GM12878 (cell line): Measurements from ENCODE around the gene SHD.
"Not testable (repeated sequence)": the region's sequence is repeated elsewhere in the genome, so short reads cannot be mapped to it uniquely, and the experiment has no call there.

Experiments used
- CEBPB ChIP-seq, 2 experiments: fragments of 150-350 bp in 1 of 2; IDR thresholded peaks; 2 replicates each; pipeline ENCODE4 v1.6.1; 2012 to 2014; ENCODE audit warnings: low read depth in 2 of 2, low read length in 2 of 2, borderline replicate concordance in 1 of 2, inconsistent platforms in 1 of 2
- CTCF ChIP-seq, 3 experiments: IDR thresholded peaks in 2 of 3; conservative IDR thresholded peaks in 1 of 3; 2 replicates each; pipeline ENCODE4 v1.5.1; 2011; ENCODE audit warnings: low read depth in 3 of 3, low read length in 3 of 3, mild to moderate bottlenecking in 3 of 3, control low read depth in 2 of 3, moderate library complexity in 2 of 3, inconsistent platforms in 1 of 3, mixed read lengths in 1 of 3; ENCODE audit not compliant: control insufficient read depth in 2 of 3, insufficient read depth in 1 of 3; ENCODE audit errors: extremely low read depth in 1 of 3
- JUND ChIP-seq: IDR thresholded peaks from 2 replicates; pipeline ENCODE4 v1.6.1; 2012; ENCODE audit warnings: low read depth, mild to moderate bottlenecking, low read length, improper control_type of control experiment, moderate library complexity
- POLR2A ChIP-seq: IDR thresholded peaks from 2 replicates; pipeline ENCODE4 v1.6.1; 2011; ENCODE audit warnings: low read depth, mild to moderate bottlenecking, low read length
- TCF12 ChIP-seq: IDR thresholded peaks from 2 replicates; pipeline ENCODE4 v1.6.1; 2011; ENCODE audit warnings: low read depth, mild to moderate bottlenecking, low read length

DNA sequence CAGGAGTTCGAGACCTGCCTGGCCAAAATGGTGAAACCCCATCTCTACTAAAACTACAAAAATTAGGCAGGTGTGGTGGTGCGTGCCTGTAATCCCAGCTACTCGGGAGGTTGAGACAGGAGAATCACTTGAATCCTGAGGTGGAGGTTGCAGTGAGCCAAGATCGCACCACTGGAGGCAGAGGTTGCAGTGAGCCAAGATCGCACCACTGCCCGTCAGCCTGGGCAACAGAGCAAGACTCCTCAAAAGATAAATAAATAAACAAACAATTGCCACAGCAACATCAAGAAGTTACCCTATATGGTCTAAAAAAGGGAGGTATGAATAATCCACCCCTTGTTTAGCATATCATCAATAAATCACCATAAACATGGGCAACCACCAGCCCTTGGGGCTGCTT lies 33.1 kb upstream of the SHD start:
- not testable (repeated sequence) for TF ChIP-seq POLR2A; CEBPB (IDR thresholded peaks at IDR 0.05; ENCODE audit: borderline replicate concordance in 1 of 2, low read depth in 2 of 2, low read length in 2 of 2); TCF12; CTCF (IDR thresholded peaks at IDR 0.05 in 2 of 3, conservative IDR thresholded peaks at IDR 0.05 in 1 of 3; ENCODE audit: control insufficient read depth in 2 of 3, extremely low read depth in 1 of 3, insufficient read depth in 1 of 3, low read depth in 3 of 3, low read length in 3 of 3); JUND
